Measurements from ENCODE around the gene WDR90.
"Not testable (repeated sequence)": the region's sequence is repeated elsewhere in the genome, so short reads cannot be mapped to it uniquely, and the experiment has no call there.

The WDR90 gene

GRCh38 chr16:712740-713250, 63.6 kb downstream of the WDR90 start:
- not testable (repeated sequence) for H3K36me3 ChIP-seq (ENCODE audit: insufficient read depth, low read length); H3K9me2 ChIP-seq (replicated peaks; ENCODE audit: low read depth, low read length); H3K4me1 ChIP-seq (ENCODE audit: insufficient read depth, low read length, poor library complexity, severe bottlenecking); H3F3A ChIP-seq (ENCODE audit: low read depth); H2AFZ ChIP-seq (ENCODE audit: low read length); H3K9me3 ChIP-seq (ENCODE audit: insufficient read depth, low read depth, low read length); H3K4me2 ChIP-seq (ENCODE audit: low read depth, low read length, poor library complexity, severe bottlenecking); H3K27me3 ChIP-seq (ENCODE audit: insufficient read depth, low read length, poor library complexity, severe bottlenecking); H3K79me2 ChIP-seq (ENCODE audit: insufficient read depth, low read length); H4K20me1 ChIP-seq (ENCODE audit: insufficient read depth, low read length, poor library complexity, severe bottlenecking); H3K4me3 ChIP-seq (ENCODE audit: low read length, poor library complexity, severe bottlenecking); H3K9ac ChIP-seq (ENCODE audit: low read depth, low read length, poor library complexity, severe bottlenecking)
- peak; percentile 26; the same call in 1 of the 2 replicates for TF ChIP-seq CTCF (conservative IDR thresholded peaks at IDR 0.05; ENCODE audit: low read length)

GRCh38 chr16:714079-714478, 64.9 kb downstream of the WDR90 start:
- H3K4me3 ChIP-seq (ENCODE audit: low read length, poor library complexity, severe bottlenecking) = no peak overlapping the region
- TF ChIP-seq EZH2phosphoT487 (IDR thresholded peaks at IDR 0.05; ENCODE audit: borderline replicate concordance) (no peak), CTCF (conservative IDR thresholded peaks at IDR 0.05; ENCODE audit: low read length) (no peak)
- no peaks in the 10 kb centered on the region for H3K79me2 ChIP-seq (ENCODE audit: insufficient read depth, low read length)
- peaks cover 2% of the 10 kb centered on the region for H3K4me1 ChIP-seq (ENCODE audit: insufficient read depth, low read length, poor library complexity, severe bottlenecking)
- no peaks in the 10 kb centered on the region for H3K36me3 ChIP-seq (ENCODE audit: insufficient read depth, low read length)
- H3K9me3 ChIP-seq (ENCODE audit: insufficient read depth, low read depth, low read length) = no peaks in the 10 kb centered on the region
- H2AFZ ChIP-seq (ENCODE audit: low read length) = no peak overlapping the region
- H3K9me2 ChIP-seq (replicated peaks; ENCODE audit: low read depth, low read length) = no peaks in the 10 kb centered on the region
- H3K4me2 ChIP-seq (ENCODE audit: low read depth, low read length, poor library complexity, severe bottlenecking) = no peak overlapping the region
- no peaks in the 10 kb centered on the region for H3F3A ChIP-seq (ENCODE audit: low read depth)
- H3K9ac ChIP-seq (ENCODE audit: low read depth, low read length, poor library complexity, severe bottlenecking) = no peak overlapping the region
- no peaks in the 10 kb centered on the region for H4K20me1 ChIP-seq (ENCODE audit: insufficient read depth, low read length, poor library complexity, severe bottlenecking)
- H3K27me3 ChIP-seq (ENCODE audit: insufficient read depth, low read length, poor library complexity, severe bottlenecking) = no peaks in the 10 kb centered on the region

GRCh38 chr16:714558-715476, 65.7 kb downstream of the WDR90 start, which contains the start of gene METRN:
Gene METRN (plus strand): TSS chr16:715118. CDS start chr16:715290, 172 bp downstream.
- no peak within 1 kb of the TSS for H2AFZ ChIP-seq (ENCODE audit: low read length)
- H3F3A ChIP-seq (ENCODE audit: low read depth) = no peaks in the 10 kb centered on the region
- peaks cover 7% of the 10 kb centered on the region for H3K4me1 ChIP-seq (ENCODE audit: insufficient read depth, low read length, poor library complexity, severe bottlenecking)
- no peak within 1 kb of the TSS for H3K9ac ChIP-seq (ENCODE audit: low read depth, low read length, poor library complexity, severe bottlenecking)
- H3K9me3 ChIP-seq (ENCODE audit: insufficient read depth, low read depth, low read length) = no peaks in the 10 kb centered on the region
- no peaks in the 10 kb centered on the region for H3K36me3 ChIP-seq (ENCODE audit: insufficient read depth, low read length)
- H3K4me3 ChIP-seq (ENCODE audit: low read length, poor library complexity, severe bottlenecking) = peak within 1 kb of the TSS; percentile 60
- H3K4me2 ChIP-seq (ENCODE audit: low read depth, low read length, poor library complexity, severe bottlenecking) = peak within 1 kb of the TSS; percentile 44
- H3K9me2 ChIP-seq (replicated peaks; ENCODE audit: low read depth, low read length) = no peaks in the 10 kb centered on the region
- H4K20me1 ChIP-seq (ENCODE audit: insufficient read depth, low read length, poor library complexity, severe bottlenecking) = no peaks in the 10 kb centered on the region
- H3K79me2 ChIP-seq (ENCODE audit: insufficient read depth, low read length) = no peaks in the 10 kb centered on the region
- no peaks in the 10 kb centered on the region for H3K27me3 ChIP-seq (ENCODE audit: insufficient read depth, low read length, poor library complexity, severe bottlenecking)
- TF ChIP-seq CTCF (conservative IDR thresholded peaks at IDR 0.05; ENCODE audit: low read length) (no peak), EZH2phosphoT487 (IDR thresholded peaks at IDR 0.05; ENCODE audit: borderline replicate concordance) (no peak)
